ENCODE data around the gene USP6NL. TPM values are rescaled to one million over a fixed set of nuclear protein-coding genes. Genes with fewer than 3 reads are reported as not detected.

Gene USP6NL
- total and polyA plus RNA-seq, 10 of the 15 experiments (the other 5 are each of a cell fraction or from before 2014, with no cell fraction given) = 4.0 to 27.7 (median 18.2) TPM

DNA sequence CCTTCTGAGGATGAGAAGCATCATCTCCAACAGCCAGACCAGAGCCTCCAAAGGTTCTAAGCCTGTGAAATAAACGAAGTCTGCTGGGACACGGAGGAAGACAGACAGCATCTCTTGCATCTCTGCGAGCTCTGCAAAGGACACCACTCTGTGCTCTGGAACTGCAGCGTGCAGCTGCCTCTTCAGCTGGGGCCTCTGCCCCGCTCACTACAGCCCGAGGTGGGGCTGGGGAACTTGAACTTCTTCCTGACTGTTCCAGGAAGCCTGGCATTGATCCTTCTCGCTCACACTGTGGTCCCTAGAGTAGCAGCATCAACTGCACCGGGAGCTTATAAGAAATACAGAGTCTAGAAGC lies 163.3 kb downstream of the USP6NL start:
- no peaks in the 10 kb centered on the region for H3K27me3 ChIP-seq (replicated peaks in 1 of 2; ENCODE audit: control insufficient read depth in 2 of 2, insufficient read depth in 2 of 2, low read length in 1 of 2)
- SMC1A ChIA-PET (ENCODE audit: uncharacterized antibody, unreplicated experiment) = interaction anchor here (1.0 to 1.4 kb wide), 3 partner anchors 12 to 25 kb away, joined by 3 to 6 read pairs (median 3); no protein-coding TSS in a partner anchor
- no peaks in the 10 kb centered on the region for H3K79me2 ChIP-seq (ENCODE audit: control insufficient read depth, insufficient read depth, low read length)
- RAD21 ChIA-PET (ENCODE audit: unreplicated experiment) = interaction anchor here (0.8 to 1.3 kb wide), 2 partner anchors 74 to 204 kb away, joined by 3 read pairs; no protein-coding TSS in a partner anchor
- H3K4me3 ChIP-seq = peak overlapping the region; percentile 63
- no peak for DNase-seq (ENCODE audit: low read depth, low spot score)
- H3K4me1 ChIP-seq (ENCODE audit: control insufficient read depth, insufficient read depth, low read length) = peaks cover 40% of the 10 kb centered on the region
- peak; percentile 38 for FAIRE-seq
- TF ChIP-seq TCF12 (IDR thresholded peaks at IDR 0.05; ENCODE audit: low read depth, low read length) (0 out of 2 replicates have a peak, but pooled peaks have one; percentile 52), MEF2B (IDR thresholded peaks at IDR 0.05; ENCODE audit: partially characterized antibody, poor library complexity, severe bottlenecking) (no peak)
- peak overlapping the region; percentile 99 for H3K4me2 ChIP-seq (ENCODE audit: control insufficient read depth, insufficient read depth)
- H3K27ac ChIP-seq (ENCODE audit: control insufficient read depth, insufficient read depth) = peak overlapping the region; percentile 85
- POLR2A ChIA-PET = no interaction called here
- H2AFZ ChIP-seq (ENCODE audit: control insufficient read depth, low read depth, low read length) = peak overlapping the region; percentile 75
- 5% methylated on average over 8 of the region's 8 CpGs for WGBS (ENCODE audit: insufficient coverage, insufficient replicate concordance, low lambda C conversion rate, missing lambda C conversion rate)
- in situ Hi-C loops (cut with MboI) (no loop called here), intact Hi-C loops (cut with micrococcal nuclease; ENCODE audit: unreplicated experiment) (loop anchor here (10.0 kb wide), 1 partner anchor 273 kb away; no protein-coding TSS in a partner anchor)
- no peaks in the 10 kb centered on the region for H3K9me3 ChIP-seq (replicated peaks; ENCODE audit: control insufficient read depth, insufficient read depth, low read length)
- CTCF ChIA-PET = interaction anchor here (0.8 to 1.6 kb wide), 3 partner anchors 10 to 309 kb away, joined by 3 to 5 read pairs (median 4); no protein-coding TSS in a partner anchor
- BruUV-seq (replicated peaks) = no TSS peak
- no peaks in the 10 kb centered on the region for H4K20me1 ChIP-seq (ENCODE audit: control insufficient read depth, insufficient read depth)
- 0 out of 2 replicates have a peak overlapping the region, but pooled peaks have one; percentile 40 for H3K9ac ChIP-seq (ENCODE audit: control insufficient read depth, insufficient read depth, low read length)
- ATAC-seq = peak; percentile 77
- H3K36me3 ChIP-seq (ENCODE audit: control insufficient read depth in 2 of 2, insufficient read depth in 2 of 2, low read length in 1 of 2) = no peaks in the 10 kb centered on the region

DNA sequence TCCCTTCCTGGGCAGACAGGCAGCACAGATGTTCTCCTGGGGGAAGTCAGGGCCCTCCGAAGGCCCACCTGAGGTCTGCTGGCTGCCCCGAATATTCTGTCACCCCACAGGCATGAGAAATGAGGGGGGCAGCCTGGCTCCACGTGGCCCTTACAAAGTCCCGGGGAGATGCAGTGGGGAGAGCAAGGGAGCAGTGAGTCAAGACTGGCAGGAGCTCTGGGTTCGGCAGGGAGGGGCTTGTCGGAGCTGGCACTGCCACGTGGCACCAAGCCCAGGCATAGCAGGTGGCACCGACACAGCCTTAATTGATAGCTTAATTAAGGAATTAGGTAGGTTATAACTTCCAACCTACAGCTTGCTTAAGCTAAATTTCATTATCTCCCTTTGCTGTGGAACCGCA lies 163.9 kb downstream of the USP6NL start:
- H3K27me3 ChIP-seq (replicated peaks in 1 of 2; ENCODE audit: control insufficient read depth in 2 of 2, insufficient read depth in 2 of 2, low read length in 1 of 2) = no peaks in the 10 kb centered on the region
- peak overlapping the region; percentile 85 for H3K27ac ChIP-seq (ENCODE audit: control insufficient read depth, insufficient read depth)
- no peak overlapping the region for H3K9ac ChIP-seq (ENCODE audit: control insufficient read depth, insufficient read depth, low read length)
- 0 out of 2 replicates have a peak overlapping the region, but pooled peaks have one; percentile 63 for H3K4me3 ChIP-seq
- FAIRE-seq = no peak
- in situ Hi-C loops (cut with MboI) (no loop called here), intact Hi-C loops (cut with micrococcal nuclease; ENCODE audit: unreplicated experiment) (loop anchor here (10.0 kb wide), 1 partner anchor 273 kb away; no protein-coding TSS in a partner anchor)
- no TSS peak for BruUV-seq (replicated peaks)
- DNase-seq (ENCODE audit: low read depth, low spot score) = no peak
- H3K36me3 ChIP-seq (ENCODE audit: control insufficient read depth in 2 of 2, insufficient read depth in 2 of 2, low read length in 1 of 2) = no peaks in the 10 kb centered on the region
- peak overlapping the region; percentile 99 for H3K4me2 ChIP-seq (ENCODE audit: control insufficient read depth, insufficient read depth)
- WGBS (ENCODE audit: insufficient coverage, insufficient replicate concordance, low lambda C conversion rate, missing lambda C conversion rate) = 80% methylated on average over 9 of the region's 9 CpGs
- ChIA-PET SMC1A (ENCODE audit: uncharacterized antibody, unreplicated experiment) (interaction anchor here (1.4 kb wide), 2 partner anchors 12 to 25 kb away, joined by 3 to 6 read pairs; no protein-coding TSS in a partner anchor), RAD21 (ENCODE audit: unreplicated experiment) (interaction anchor here (1.3 kb wide), 1 partner anchor 74 kb away, joined by 3 read pairs; no protein-coding TSS in a partner anchor), POLR2A (no interaction called here), CTCF (interaction anchor here (1.4 to 1.6 kb wide), 2 partner anchors 10 to 310 kb away, joined by 4 to 5 read pairs; no protein-coding TSS in a partner anchor)
- no peak for TF ChIP-seq ZNF622 (IDR thresholded peaks at IDR 0.05)
- no peak for TF ChIP-seq TBL1XR1 (IDR thresholded peaks at IDR 0.05; ENCODE audit: low read depth, low read length)
- TF ChIP-seq GABPA (IDR thresholded peaks at IDR 0.05; ENCODE audit: low read depth) = no peak
- no peak for TF ChIP-seq KAT2A (conservative IDR thresholded peaks at IDR 0.05; ENCODE audit: control insufficient read depth, low read depth, low read length)
- TF ChIP-seq NRF1 (conservative IDR thresholded peaks at IDR 0.05; ENCODE audit: low read depth, low read length) = no peak
- no peak for TF ChIP-seq SREBF2 (IDR thresholded peaks at IDR 0.05; ENCODE audit: low read length)
- no peak for TF ChIP-seq MXI1 (IDR thresholded peaks at IDR 0.05; ENCODE audit: low read depth, low read length)
- TF ChIP-seq EGR1 (IDR thresholded peaks at IDR 0.05; ENCODE audit: borderline replicate concordance in 1 of 2, low read depth in 2 of 2, low read length in 2 of 2) = no peak
- no peak for TF ChIP-seq FOXK2 (IDR thresholded peaks at IDR 0.05)
- TF ChIP-seq SIX5 (IDR thresholded peaks at IDR 0.05; ENCODE audit: low read depth, low read length, severe bottlenecking) = no peak
- TF ChIP-seq, protein P1, sequence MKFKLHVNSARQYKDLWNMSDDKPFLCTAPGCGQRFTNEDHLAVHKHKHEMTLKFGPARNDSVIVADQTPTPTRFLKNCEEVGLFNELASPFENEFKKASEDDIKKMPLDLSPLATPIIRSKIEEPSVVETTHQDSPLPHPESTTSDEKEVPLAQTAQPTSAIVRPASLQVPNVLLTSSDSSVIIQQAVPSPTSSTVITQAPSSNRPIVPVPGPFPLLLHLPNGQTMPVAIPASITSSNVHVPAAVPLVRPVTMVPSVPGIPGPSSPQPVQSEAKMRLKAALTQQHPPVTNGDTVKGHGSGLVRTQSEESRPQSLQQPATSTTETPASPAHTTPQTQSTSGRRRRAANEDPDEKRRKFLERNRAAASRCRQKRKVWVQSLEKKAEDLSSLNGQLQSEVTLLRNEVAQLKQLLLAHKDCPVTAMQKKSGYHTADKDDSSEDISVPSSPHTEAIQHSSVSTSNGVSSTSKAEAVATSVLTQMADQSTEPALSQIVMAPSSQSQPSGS (IDR thresholded peaks at IDR 0.05; ENCODE audit: low read length) = no peak
- no peak for TF ChIP-seq ZBED1 (IDR thresholded peaks at IDR 0.05; ENCODE audit: borderline replicate concordance)
- TF ChIP-seq, protein P2, sequence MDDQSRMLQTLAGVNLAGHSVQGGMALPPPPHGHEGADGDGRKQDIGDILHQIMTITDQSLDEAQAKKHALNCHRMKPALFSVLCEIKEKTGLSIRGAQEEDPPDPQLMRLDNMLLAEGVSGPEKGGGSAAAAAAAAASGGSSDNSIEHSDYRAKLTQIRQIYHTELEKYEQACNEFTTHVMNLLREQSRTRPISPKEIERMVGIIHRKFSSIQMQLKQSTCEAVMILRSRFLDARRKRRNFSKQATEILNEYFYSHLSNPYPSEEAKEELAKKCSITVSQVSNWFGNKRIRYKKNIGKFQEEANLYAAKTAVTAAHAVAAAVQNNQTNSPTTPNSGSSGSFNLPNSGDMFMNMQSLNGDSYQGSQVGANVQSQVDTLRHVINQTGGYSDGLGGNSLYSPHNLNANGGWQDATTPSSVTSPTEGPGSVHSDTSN (IDR thresholded peaks at IDR 0.05; ENCODE audit: insufficient replicate concordance, low read depth, low read length) = no peak
- no peaks in the 10 kb centered on the region for H3K79me2 ChIP-seq (ENCODE audit: control insufficient read depth, insufficient read depth, low read length)
- H2AFZ ChIP-seq (ENCODE audit: control insufficient read depth, low read depth, low read length) = no peak overlapping the region
- no peaks in the 10 kb centered on the region for H4K20me1 ChIP-seq (ENCODE audit: control insufficient read depth, insufficient read depth)
- no peaks in the 10 kb centered on the region for H3K9me3 ChIP-seq (replicated peaks; ENCODE audit: control insufficient read depth, insufficient read depth, low read length)
- peaks cover 46% of the 10 kb centered on the region for H3K4me1 ChIP-seq (ENCODE audit: control insufficient read depth, insufficient read depth, low read length)
- ATAC-seq = no peak

Measured in GM12878 (cell line).